ENCODE measurements around the gene PROSER3. TPM values are rescaled to one million over a fixed set of nuclear protein-coding genes. Genes with fewer than 3 reads are reported as not detected.

PROSER3 gene
- total and polyA plus RNA-seq, 2 donors (not counting 1 experiment from before 2014, with no cell fraction given) = 3.8 to 8.1 TPM

- Histone ChIP-seq H2AFZ (ENCODE audit: low read length) (no peak overlapping the region), H3K36me3 (ENCODE audit: control insufficient read depth, insufficient read depth, low read length) (peaks cover 53% of the 10 kb centered on the region), H3K27me3 (ENCODE audit: control insufficient read depth, insufficient read depth, low read length) (no peaks in the 10 kb centered on the region)
Measured at GRCh38 chr19:35734273-35734672, 23.7 kb upstream of the PROSER3 start.

GRCh38 chr19:35734889-35735288, 23.1 kb upstream of the PROSER3 start:
- Histone ChIP-seq H3K9me3 (ENCODE audit: control insufficient read depth, insufficient read depth, low read depth, low read length) (no peaks in the 10 kb centered on the region), H4K20me1 (ENCODE audit: control insufficient read depth, extremely low read depth, insufficient read depth, low read length) (no peaks in the 10 kb centered on the region), H3K27me3 (ENCODE audit: control insufficient read depth, insufficient read depth, low read length) (no peaks in the 10 kb centered on the region), H3K4me2 (ENCODE audit: extremely low read depth, insufficient read depth, low read length) (no peak overlapping the region), H3K79me2 (ENCODE audit: control insufficient read depth, insufficient read depth, low read length) (no peaks in the 10 kb centered on the region), H3K27ac (ENCODE audit: insufficient read depth, low read length) (no peak overlapping the region), H3K36me3 (ENCODE audit: control insufficient read depth, insufficient read depth, low read length) (peaks cover 48% of the 10 kb centered on the region), H3K4me1 (ENCODE audit: control insufficient read depth, extremely low read depth, insufficient read depth, low read length) (peaks cover 1% of the 10 kb centered on the region), H3K9ac (ENCODE audit: insufficient read depth, low read length) (no peak overlapping the region), H2AFZ (ENCODE audit: low read length) (no peak overlapping the region), H3K4me3 (replicated peaks in 1 of 4; ENCODE audit: control extremely low read depth in 1 of 4, insufficient read depth in 1 of 4, low read depth in 3 of 4, low read length in 4 of 4) (no peak overlapping the region)
- TF ChIP-seq EZH2 (IDR thresholded peaks at IDR 0.05; ENCODE audit: low read length, missing control alignments) (no peak), CTCF (conservative IDR thresholded peaks at IDR 0.05 in 1 of 2, IDR thresholded peaks at IDR 0.05 in 1 of 2; ENCODE audit: low read depth in 1 of 2, low read length in 2 of 2) (no peak)
- no peak for DNase-seq (ENCODE audit: low read depth in 2 of 2)

More at GRCh38 chr19:35734273-35734672, 23.7 kb upstream of the PROSER3 start:
- no peak overlapping the region for H3K9ac ChIP-seq (ENCODE audit: insufficient read depth, low read length)
- no peak overlapping the region for H3K4me3 ChIP-seq (replicated peaks in 1 of 4; ENCODE audit: control extremely low read depth in 1 of 4, insufficient read depth in 1 of 4, low read depth in 3 of 4, low read length in 4 of 4)
- TF ChIP-seq CTCF (conservative IDR thresholded peaks at IDR 0.05 in 1 of 2, IDR thresholded peaks at IDR 0.05 in 1 of 2; ENCODE audit: low read depth in 1 of 2, low read length in 2 of 2) = no peak
- TF ChIP-seq EZH2 (IDR thresholded peaks at IDR 0.05; ENCODE audit: low read length, missing control alignments) = no peak
- H3K9me3 ChIP-seq (ENCODE audit: control insufficient read depth, insufficient read depth, low read depth, low read length) = no peaks in the 10 kb centered on the region
- H3K4me1 ChIP-seq (ENCODE audit: control insufficient read depth, extremely low read depth, insufficient read depth, low read length) = no peaks in the 10 kb centered on the region
- H3K27ac ChIP-seq (ENCODE audit: insufficient read depth, low read length) = no peak overlapping the region
- no peaks in the 10 kb centered on the region for H4K20me1 ChIP-seq (ENCODE audit: control insufficient read depth, extremely low read depth, insufficient read depth, low read length)
- H3K4me2 ChIP-seq (ENCODE audit: extremely low read depth, insufficient read depth, low read length) = no peak overlapping the region
- no peaks in the 10 kb centered on the region for H3K79me2 ChIP-seq (ENCODE audit: control insufficient read depth, insufficient read depth, low read length)
- DNase-seq (ENCODE audit: low read depth in 2 of 2) = no peak

GRCh38 chr19:35736913-35737886, 20.8 kb upstream of the PROSER3 start:
- no peak overlapping the region for H3K27ac ChIP-seq (ENCODE audit: insufficient read depth, low read length)
- no peaks in the 10 kb centered on the region for H3K9me3 ChIP-seq (ENCODE audit: control insufficient read depth, insufficient read depth, low read depth, low read length)
- H4K20me1 ChIP-seq (ENCODE audit: control insufficient read depth, extremely low read depth, insufficient read depth, low read length) = no peaks in the 10 kb centered on the region
- H3K27me3 ChIP-seq (ENCODE audit: control insufficient read depth, insufficient read depth, low read length) = no peaks in the 10 kb centered on the region
- no peak overlapping the region for H2AFZ ChIP-seq (ENCODE audit: low read length)
- H3K4me3 ChIP-seq (replicated peaks in 1 of 4; ENCODE audit: control extremely low read depth in 1 of 4, insufficient read depth in 1 of 4, low read depth in 3 of 4, low read length in 4 of 4) = no peak overlapping the region
- no peak for DNase-seq (ENCODE audit: low read depth in 2 of 2)
- TF ChIP-seq EZH2 (IDR thresholded peaks at IDR 0.05; ENCODE audit: low read length, missing control alignments) = no peak
- peak in 1 of 2 donors; percentile 9 for TF ChIP-seq CTCF (conservative IDR thresholded peaks at IDR 0.05 in 1 of 2, IDR thresholded peaks at IDR 0.05 in 1 of 2; ENCODE audit: low read depth in 1 of 2, low read length in 2 of 2)
- no peak overlapping the region for H3K4me2 ChIP-seq (ENCODE audit: extremely low read depth, insufficient read depth, low read length)
- H3K4me1 ChIP-seq (ENCODE audit: control insufficient read depth, extremely low read depth, insufficient read depth, low read length) = peaks cover 6% of the 10 kb centered on the region
- H3K9ac ChIP-seq (ENCODE audit: insufficient read depth, low read length) = no peak overlapping the region
- no peaks in the 10 kb centered on the region for H3K79me2 ChIP-seq (ENCODE audit: control insufficient read depth, insufficient read depth, low read length)
- H3K36me3 ChIP-seq (ENCODE audit: control insufficient read depth, insufficient read depth, low read length) = peaks cover 32% of the 10 kb centered on the region
